H1 (cell line): ENCODE results near the gene USH1C. TPM values are rescaled to one million over a fixed set of nuclear protein-coding genes. Genes with fewer than 3 reads are reported as not detected.

Experiments
- HDAC2 ChIP-seq, 2 experiments: fragments of 300-600 bp in 1 of 2; sonication (generic) in 1 of 2; IDR thresholded peaks; 2 replicates each; pipeline ENCODE4 v1.6.1; 2011 to 2012; ENCODE audit warnings: low read depth in 2 of 2, low read length in 2 of 2, mild to moderate bottlenecking in 2 of 2, moderate library complexity in 2 of 2, borderline replicate concordance in 1 of 2, inconsistent platforms in 1 of 2
- TCF12 ChIP-seq: IDR thresholded peaks from 2 replicates; pipeline ENCODE4 v1.6.1; 2011; ENCODE audit warnings: low read depth, mild to moderate bottlenecking, low read length
- polyA plus RNA-seq, 7 experiments: library from polyadenylated mRNA; depleted of rRNA in 3 of 7; stranded (reverse) in 5 of 7; unstranded in 2 of 7; fragments of >200 nt in 5 of 7; fragments of 200-250 nt in 2 of 7; gene quantifications; 1 replicate in 5 of 7; 2 replicates in 1 of 7; 4 replicates in 1 of 7; pipeline versions ENCODE4 v1.2.1 to v1.2.3, GENCODE V29; 2011 to 2013; ENCODE audit warnings: missing spikeins in 2 of 7, mixed read lengths in 2 of 7
- total RNA-seq: library from RNA; stranded (reverse); fragmentation: NEBNext Ultra II Directional; extraction: Animal tissue kit (Norgen Biotek cat#: 25700); gene quantifications from 2 replicates; pipeline ENCODE4 v1.2.1, GENCODE V29; 2021
- TF ChIP-seq, protein P1 (sequence below), 3 experiments: IDR thresholded peaks; 1 replicate in 2 of 3; 2 replicates in 1 of 3; pipeline versions ENCODE4 v1.5.1 to v1.6.1; 2011; ENCODE audit warnings: low read length in 3 of 3, mild to moderate bottlenecking in 3 of 3, inconsistent platforms in 2 of 3, low read depth in 1 of 3, moderate library complexity in 1 of 3; ENCODE audit not compliant: insufficient read depth in 1 of 3; ENCODE audit errors: control extremely low read depth in 1 of 3

USH1C gene
- total and polyA plus RNA-seq, 2 of the 8 experiments (the other 6 are each of a cell fraction or from before 2014, with no cell fraction given), result 1.3 to 1.6 TPM

DNA sequence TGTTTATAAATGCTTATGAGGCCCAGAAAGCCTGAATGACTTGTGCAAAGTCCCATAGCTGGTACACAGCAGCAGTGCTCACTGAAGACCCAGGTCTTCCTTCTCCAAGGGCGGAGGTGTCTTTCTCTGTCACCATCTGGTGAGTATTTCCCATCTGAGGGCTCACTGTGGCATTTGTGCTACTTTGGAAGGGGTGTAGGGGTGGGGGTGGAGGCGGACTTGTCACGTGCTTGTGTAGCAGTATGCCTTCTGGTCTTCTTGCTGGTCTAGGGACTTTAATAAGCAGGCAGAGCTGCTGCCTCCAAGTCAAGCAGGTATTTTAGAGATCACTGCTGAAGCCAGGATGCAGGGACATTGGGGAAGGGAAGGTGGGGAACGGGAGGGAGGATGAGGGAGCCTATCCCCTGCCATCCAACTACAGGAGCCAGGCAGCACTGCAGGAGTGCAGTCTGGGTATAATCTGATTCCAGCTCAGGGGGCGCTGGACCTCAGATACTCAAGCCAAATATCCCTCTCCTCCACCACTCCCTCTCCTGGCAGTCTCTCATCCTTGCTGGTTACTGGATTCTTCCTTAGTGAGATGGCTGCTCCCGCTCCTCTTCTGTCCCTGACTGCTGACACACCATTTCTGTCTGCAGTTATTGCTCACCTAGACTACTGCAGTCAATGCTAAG lies 71.0 kb downstream of the USH1C start (continued):
- TF ChIP-seq, protein P1, sequence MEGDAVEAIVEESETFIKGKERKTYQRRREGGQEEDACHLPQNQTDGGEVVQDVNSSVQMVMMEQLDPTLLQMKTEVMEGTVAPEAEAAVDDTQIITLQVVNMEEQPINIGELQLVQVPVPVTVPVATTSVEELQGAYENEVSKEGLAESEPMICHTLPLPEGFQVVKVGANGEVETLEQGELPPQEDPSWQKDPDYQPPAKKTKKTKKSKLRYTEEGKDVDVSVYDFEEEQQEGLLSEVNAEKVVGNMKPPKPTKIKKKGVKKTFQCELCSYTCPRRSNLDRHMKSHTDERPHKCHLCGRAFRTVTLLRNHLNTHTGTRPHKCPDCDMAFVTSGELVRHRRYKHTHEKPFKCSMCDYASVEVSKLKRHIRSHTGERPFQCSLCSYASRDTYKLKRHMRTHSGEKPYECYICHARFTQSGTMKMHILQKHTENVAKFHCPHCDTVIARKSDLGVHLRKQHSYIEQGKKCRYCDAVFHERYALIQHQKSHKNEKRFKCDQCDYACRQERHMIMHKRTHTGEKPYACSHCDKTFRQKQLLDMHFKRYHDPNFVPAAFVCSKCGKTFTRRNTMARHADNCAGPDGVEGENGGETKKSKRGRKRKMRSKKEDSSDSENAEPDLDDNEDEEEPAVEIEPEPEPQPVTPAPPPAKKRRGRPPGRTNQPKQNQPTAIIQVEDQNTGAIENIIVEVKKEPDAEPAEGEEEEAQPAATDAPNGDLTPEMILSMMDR (IDR thresholded peaks at IDR 0.05; ENCODE audit: control extremely low read depth in 1 of 3, insufficient read depth in 1 of 3, low read depth in 1 of 3, low read length in 3 of 3), result peak; percentile 84 to 100 (median 99)
- no peak for TF ChIP-seq HDAC2 (IDR thresholded peaks at IDR 0.05; ENCODE audit: borderline replicate concordance in 1 of 2, low read depth in 2 of 2, low read length in 2 of 2)
- no peak for TF ChIP-seq TCF12
